Erythroblast (primary cell): ENCODE data around the gene DGKH.

Source experiments
- GATA1 ChIP-seq: IDR thresholded peaks from 2 replicates; pipeline ENCODE4 v1.6.1; 2011; ENCODE audit warnings: low read depth, mild to moderate bottlenecking, control low read depth, low read length, moderate library complexity
- POLR2A ChIP-seq: IDR thresholded peaks from 2 replicates; pipeline ENCODE4 v1.6.1; 2011; ENCODE audit warnings: mild to moderate bottlenecking, low read length

DNA sequence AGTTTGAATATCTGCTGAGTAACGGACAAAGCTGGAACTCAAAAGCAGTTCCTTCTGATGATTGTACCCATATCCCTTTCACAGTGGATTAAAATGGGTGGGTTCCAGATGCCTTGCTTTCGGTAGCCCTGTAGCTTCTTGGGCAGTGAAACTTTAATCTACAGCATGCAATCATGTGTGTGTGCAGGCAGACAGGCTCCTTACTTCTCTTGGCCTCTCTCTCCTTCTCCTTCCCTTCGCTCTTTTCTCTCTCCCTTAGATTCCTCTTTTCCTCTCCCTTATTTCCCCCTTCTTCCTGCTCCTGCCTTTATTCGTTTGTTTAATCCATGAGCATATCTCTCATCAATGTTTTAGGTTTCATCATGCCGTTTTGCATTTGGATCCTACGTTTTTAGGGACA lies 8.1 kb downstream of the DGKH start:
- TF ChIP-seq POLR2A (no peak), GATA1 (no peak)
